ENCODE data around the gene BEND2. TPM values are rescaled to one million over a fixed set of nuclear protein-coding genes. Genes with fewer than 3 reads are reported as not detected.

BEND2 gene
- total and polyA plus RNA-seq, 2 of the 8 experiments (the other 6 are each of a cell fraction or from before 2014, with no cell fraction given): not detected

DNA sequence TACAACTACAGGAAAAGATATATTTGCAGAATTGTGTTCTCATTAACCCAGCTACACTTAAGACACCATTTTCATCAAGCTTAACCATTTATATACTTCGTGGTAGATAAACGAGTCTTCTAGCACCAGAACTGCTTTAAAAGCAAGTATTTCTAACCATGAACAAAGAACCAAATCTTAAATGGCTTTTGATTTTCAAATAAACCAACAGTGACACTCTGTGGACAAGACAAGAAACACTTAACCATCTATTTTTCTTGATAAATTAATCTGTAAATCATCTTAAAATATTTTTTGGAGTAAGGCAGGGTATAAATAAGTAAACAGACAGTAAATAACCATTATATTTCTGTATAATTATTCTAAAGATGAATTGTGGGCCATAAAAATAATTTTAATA is 10.2 kb downstream of the BEND2 start (continued):
- peak in 1 of 3 experiments; percentile 9; a peak in 2 of 4 replicates for TF ChIP-seq CTCF (IDR thresholded peaks at IDR 0.05; ENCODE audit: control extremely low read depth in 1 of 3, insufficient read depth in 1 of 3, low read depth in 1 of 3, low read length in 3 of 3)

Data from H1 (cell line).